ENCODE measurements around the gene TLE7.

The TLE7 gene

DNA sequence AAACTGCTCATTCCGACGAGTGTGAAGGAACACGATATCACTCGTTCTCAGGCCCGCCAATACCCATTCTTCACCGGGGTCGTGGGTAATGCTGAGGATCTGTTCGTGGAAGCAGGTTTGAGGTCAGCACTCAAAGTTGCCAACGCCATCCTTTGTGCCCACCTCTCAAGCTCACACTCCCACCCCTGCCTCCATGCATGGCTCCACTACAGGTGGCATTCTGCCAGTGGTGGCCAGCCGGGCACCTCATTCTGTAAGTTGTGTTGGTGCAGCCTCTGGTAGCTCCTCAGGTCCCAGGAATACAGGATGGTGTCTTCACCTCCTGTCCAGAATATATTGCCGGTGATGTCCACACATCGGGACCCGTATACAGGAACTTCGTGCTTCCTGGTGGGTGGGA lies 10.7 kb downstream of the TLE7 start:
- TF ChIP-seq, protein P1, sequence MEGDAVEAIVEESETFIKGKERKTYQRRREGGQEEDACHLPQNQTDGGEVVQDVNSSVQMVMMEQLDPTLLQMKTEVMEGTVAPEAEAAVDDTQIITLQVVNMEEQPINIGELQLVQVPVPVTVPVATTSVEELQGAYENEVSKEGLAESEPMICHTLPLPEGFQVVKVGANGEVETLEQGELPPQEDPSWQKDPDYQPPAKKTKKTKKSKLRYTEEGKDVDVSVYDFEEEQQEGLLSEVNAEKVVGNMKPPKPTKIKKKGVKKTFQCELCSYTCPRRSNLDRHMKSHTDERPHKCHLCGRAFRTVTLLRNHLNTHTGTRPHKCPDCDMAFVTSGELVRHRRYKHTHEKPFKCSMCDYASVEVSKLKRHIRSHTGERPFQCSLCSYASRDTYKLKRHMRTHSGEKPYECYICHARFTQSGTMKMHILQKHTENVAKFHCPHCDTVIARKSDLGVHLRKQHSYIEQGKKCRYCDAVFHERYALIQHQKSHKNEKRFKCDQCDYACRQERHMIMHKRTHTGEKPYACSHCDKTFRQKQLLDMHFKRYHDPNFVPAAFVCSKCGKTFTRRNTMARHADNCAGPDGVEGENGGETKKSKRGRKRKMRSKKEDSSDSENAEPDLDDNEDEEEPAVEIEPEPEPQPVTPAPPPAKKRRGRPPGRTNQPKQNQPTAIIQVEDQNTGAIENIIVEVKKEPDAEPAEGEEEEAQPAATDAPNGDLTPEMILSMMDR (IDR thresholded peaks at IDR 0.05; ENCODE audit: borderline replicate concordance, control extremely low read depth, extremely low read depth, insufficient read depth, missing control alignments) = no peak
- no peak for DNase-seq (ENCODE audit: low spot score)
- in situ Hi-C loops (cut with MboI; ENCODE audit: low sequenced_read_pairs, unreplicated experiment) = no loop called here

DNA sequence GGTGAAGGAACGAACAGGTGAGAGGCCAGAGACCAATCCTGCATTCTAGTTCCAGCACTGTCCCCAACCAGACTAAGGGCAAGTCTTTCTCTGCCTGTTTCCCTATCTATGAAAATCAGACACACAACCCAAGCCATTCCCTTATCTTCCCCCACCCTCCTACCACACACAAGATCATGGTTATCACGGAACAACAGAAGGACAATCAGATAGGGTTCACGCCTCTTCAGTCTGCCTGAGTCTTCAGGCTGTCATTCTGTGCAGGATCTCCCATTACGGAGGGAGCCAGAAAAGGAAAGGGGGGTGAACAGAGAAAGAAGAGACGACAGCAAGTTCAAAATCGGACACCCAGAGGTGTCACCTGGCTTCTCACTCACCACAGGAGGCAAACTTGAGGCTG lies 11.1 kb downstream of the TLE7 start:
- in situ Hi-C loops (cut with MboI; ENCODE audit: low sequenced_read_pairs, unreplicated experiment) = no loop called here

DNA sequence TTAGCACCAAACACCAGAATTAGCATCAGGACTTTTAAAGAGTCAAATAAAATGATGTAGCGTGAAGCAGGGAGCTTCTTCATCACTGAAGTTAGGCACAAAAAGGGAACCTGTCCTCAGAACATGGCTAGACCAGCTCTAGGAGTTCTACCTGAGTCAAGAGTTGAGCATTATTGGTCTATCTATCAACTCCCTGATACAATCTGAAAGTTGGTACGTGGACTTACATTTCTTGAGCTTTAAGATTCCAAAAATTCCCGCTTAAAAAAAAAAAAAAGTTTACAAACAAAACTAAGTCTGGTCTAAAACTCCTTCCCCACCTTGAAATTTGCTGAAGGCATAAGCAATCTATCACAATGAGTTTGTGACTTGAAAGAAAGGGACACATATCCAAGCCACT lies 12.3 kb downstream of the TLE7 start:
- TF ChIP-seq, protein P1 (IDR thresholded peaks at IDR 0.05; ENCODE audit: borderline replicate concordance, control extremely low read depth, extremely low read depth, insufficient read depth, missing control alignments) = no peak
- DNase-seq (ENCODE audit: low spot score) = no peak
- in situ Hi-C loops (cut with MboI; ENCODE audit: low sequenced_read_pairs, unreplicated experiment) = loop anchor here (10.0 kb wide), 1 partner anchor 185 kb away; no protein-coding TSS in a partner anchor

More for the DNA sequence above, 11.1 kb downstream of the TLE7 start:
- TF ChIP-seq, protein P1 (IDR thresholded peaks at IDR 0.05; ENCODE audit: borderline replicate concordance, control extremely low read depth, extremely low read depth, insufficient read depth, missing control alignments) = no peak
- DNase-seq (ENCODE audit: low spot score) = no peak

DNA sequence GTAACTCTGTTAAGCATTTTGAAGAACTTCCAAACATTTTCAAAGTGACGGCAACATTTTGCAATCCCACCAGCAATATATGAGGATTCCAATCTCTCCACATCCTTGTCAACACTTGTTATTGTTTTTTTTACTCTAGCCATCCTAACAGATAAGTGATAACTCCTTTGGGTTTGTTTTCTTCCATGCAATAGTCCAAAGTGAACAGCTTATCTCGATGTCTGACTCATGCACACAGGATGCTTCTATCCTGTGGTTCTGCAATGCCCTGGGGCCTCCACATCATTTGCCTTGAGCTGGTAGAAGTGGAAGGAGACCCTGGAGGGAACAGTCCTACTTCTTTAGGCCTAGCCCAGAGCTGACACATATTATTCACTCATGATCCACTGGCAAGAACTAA lies 13.0 kb downstream of the TLE7 start:
- TF ChIP-seq, protein P1 (IDR thresholded peaks at IDR 0.05; ENCODE audit: borderline replicate concordance, control extremely low read depth, extremely low read depth, insufficient read depth, missing control alignments) = no peak
- in situ Hi-C loops (cut with MboI; ENCODE audit: low sequenced_read_pairs, unreplicated experiment) = loop anchor here (10.0 kb wide), 1 partner anchor 186 kb away; no protein-coding TSS in a partner anchor
- DNase-seq (ENCODE audit: low spot score) = no peak

DNA sequence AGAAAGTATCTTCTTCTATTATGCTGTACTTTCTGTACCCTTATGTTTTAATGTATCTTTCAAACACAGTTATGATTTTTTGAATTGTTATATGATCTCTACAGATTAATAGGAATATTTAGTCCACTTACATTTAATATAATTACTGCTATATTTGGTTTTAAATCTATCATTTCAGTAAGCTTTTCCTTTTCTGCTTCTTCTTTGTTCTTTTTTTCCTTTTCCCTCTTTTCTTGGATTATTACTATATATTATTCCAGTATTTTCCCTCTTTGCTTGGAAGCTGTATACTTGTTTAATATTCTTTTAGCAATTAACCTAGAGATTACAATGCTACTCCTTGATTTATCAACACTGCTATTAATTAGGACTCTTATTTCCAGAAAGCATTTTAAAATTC lies 13.5 kb downstream of the TLE7 start:
- TF ChIP-seq, protein P1 (IDR thresholded peaks at IDR 0.05; ENCODE audit: borderline replicate concordance, control extremely low read depth, extremely low read depth, insufficient read depth, missing control alignments) = no peak
- DNase-seq (ENCODE audit: low spot score) = no peak
- in situ Hi-C loops (cut with MboI; ENCODE audit: low sequenced_read_pairs, unreplicated experiment) = loop anchor here (10.0 kb wide), 1 partner anchor 186 kb away; no protein-coding TSS in a partner anchor

DNA sequence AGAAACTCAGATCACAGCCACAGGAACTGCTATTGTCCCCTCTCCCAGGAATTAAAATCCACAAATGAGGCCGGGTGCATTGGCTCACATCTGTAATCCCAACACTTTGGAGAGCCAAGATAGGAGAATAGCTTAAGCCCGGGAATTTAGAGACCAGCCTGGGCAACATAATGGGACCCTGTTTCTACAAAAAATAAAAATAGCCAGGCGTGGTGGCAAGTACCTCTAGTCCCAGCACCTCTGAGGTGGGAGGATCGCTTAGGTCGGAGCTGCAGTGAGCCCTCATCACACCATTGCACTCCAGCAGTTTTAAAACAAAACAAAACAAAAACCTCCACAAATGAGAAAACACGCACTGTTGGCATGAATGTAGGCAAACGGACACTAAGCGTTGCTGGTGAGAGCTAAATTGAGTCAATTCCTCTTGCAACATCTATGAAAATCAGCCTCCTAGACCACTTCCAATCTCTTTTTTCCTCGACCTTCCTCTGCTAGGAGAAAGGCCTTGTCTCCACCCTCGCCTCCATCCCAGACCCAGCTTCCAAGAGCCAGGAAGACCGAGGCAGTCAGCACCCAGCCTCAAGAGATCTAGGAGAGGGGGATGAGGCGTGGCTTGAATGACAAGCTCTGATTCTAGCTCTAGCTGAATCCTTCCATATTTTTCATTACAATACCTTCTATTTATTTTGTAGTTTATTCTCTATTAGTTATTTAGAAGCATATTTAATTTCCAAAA lies 14.8 kb downstream of the TLE7 start:
- no peak for DNase-seq (ENCODE audit: low spot score)
- in situ Hi-C loops (cut with MboI; ENCODE audit: low sequenced_read_pairs, unreplicated experiment) = loop anchor here (10.0 kb wide), 1 partner anchor 188 kb away; no protein-coding TSS in a partner anchor
- TF ChIP-seq, protein P1 (IDR thresholded peaks at IDR 0.05; ENCODE audit: borderline replicate concordance, control extremely low read depth, extremely low read depth, insufficient read depth, missing control alignments) = no peak

Measured in GM13976 (cell line).